SJCRH30 (cell line): ENCODE results near the gene SLC35F3. TPM values are rescaled to one million over a fixed set of nuclear protein-coding genes. Genes with fewer than 3 reads are reported as not detected.

Experiments
- DNase-seq, 2 experiments: peaks; one replicate each; pipeline ENCODE4 v3.0.0-alpha.2; 2015 to 2020
- H3K27ac ChIP-seq: fragments of 250-450 bp; sonication (Bioruptor Pico); 2 replicates; pipeline ENCODE4 v1.5.1; 2020; ENCODE audit warnings: mild to moderate bottlenecking, moderate library complexity
- H3K27me3 ChIP-seq: fragments of 250-450 bp; sonication (Bioruptor Pico); 2 replicates; pipeline ENCODE4 v1.5.1; 2020; ENCODE audit warnings: mild to moderate bottlenecking, moderate library complexity
- H3K36me3 ChIP-seq: fragments of 250-450 bp; sonication (Bioruptor Pico); 2 replicates; pipeline ENCODE4 v1.5.1; 2020; ENCODE audit warnings: mild to moderate bottlenecking, moderate library complexity
- H3K4me1 ChIP-seq: fragments of 250-450 bp; sonication (Bioruptor Pico); 2 replicates; pipeline ENCODE4 v1.5.1; 2020; ENCODE audit warnings: mild to moderate bottlenecking, moderate library complexity
- H3K4me3 ChIP-seq: fragments of 250-450 bp; sonication (Bioruptor Pico); 2 replicates; pipeline ENCODE4 v1.5.1; 2020; ENCODE audit warnings: mild to moderate bottlenecking, moderate library complexity
- H3K9me3 ChIP-seq: fragments of 250-450 bp; sonication (Bioruptor Pico); replicated peaks from 2 replicates; pipeline ENCODE4 v1.5.1; 2020; ENCODE audit warnings: mild to moderate bottlenecking, moderate library complexity
- total RNA-seq: library from RNA; depleted of rRNA; stranded (reverse); fragments of >200 nt; shearing (Covaris generic); gene quantifications from 2 replicates; pipeline ENCODE4 v1.2.3, GENCODE V29; 2014

The SLC35F3 gene
- total RNA-seq, 1 experiment from 2014 or later, result not detected

- H3K4me1 ChIP-seq, result no peaks in the 10 kb centered on the region
- H3K9me3 ChIP-seq, result no peaks in the 10 kb centered on the region
- no peak overlapping the region for H3K4me3 ChIP-seq
- no peaks in the 10 kb centered on the region for H3K36me3 ChIP-seq
- no peak overlapping the region for H3K27ac ChIP-seq
- DNase-seq, result peak in 1 of 2 experiments; percentile 12
- no peaks in the 10 kb centered on the region for H3K27me3 ChIP-seq
Measured at GRCh38 chr1:234216116-234216703, 311.7 kb downstream of the SLC35F3 start.

DNA sequence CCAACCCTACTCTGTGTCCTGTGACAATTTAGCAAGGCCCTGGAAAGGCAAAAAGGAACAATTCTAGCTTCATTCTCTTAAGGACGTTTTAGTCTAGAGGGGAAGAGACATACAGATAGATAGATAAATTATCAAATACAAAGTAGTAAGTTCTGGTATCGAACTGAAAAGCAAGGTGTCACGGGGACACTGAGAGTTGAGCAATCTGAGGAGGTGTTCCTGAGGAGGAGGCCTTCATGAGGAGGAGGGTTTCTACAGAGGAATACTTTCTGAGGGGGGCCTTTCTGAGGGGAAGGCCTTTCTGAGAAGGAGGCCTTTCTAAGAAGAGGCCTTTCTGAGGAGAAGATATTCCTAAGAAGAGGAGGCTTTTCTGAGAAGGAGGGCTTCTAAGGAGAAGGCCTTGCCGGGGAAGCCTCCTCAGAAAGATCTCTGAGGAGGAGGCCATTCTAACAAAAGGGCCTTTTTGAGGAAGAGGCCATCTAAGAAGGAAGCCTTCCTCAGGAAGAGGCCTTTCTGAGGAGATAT lies 312.9 kb downstream of the SLC35F3 start:
- Histone ChIP-seq H3K36me3 (no peaks in the 10 kb centered on the region), H3K27ac (no peak overlapping the region), H3K4me1 (no peaks in the 10 kb centered on the region), H3K9me3 (no peaks in the 10 kb centered on the region), H3K4me3 (no peak overlapping the region), H3K27me3 (no peaks in the 10 kb centered on the region)
- no peak for DNase-seq

DNA sequence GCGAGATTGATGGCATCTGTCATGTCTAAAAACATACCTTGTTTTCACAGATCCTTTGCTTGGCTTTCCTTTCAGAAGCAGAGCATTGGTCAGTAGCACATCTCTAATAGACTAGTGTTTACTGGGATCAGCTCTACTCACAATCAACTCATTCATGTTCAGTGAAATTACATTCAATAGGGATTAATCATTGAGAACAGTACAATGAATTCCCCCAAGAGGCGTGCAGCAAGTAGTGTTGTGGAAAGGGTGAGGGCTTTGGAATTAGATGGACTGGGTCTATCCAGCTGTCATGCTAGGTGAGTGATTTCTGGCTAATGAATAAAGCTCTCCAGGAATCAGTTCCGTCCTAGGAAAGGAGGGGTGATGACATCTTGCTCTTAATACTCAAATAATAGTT lies 313.6 kb downstream of the SLC35F3 start:
- Histone ChIP-seq H3K4me3 (no peak overlapping the region), H3K4me1 (no peaks in the 10 kb centered on the region), H3K27me3 (no peaks in the 10 kb centered on the region), H3K36me3 (no peaks in the 10 kb centered on the region), H3K9me3 (no peaks in the 10 kb centered on the region), H3K27ac (no peak overlapping the region)
- DNase-seq, result no peak

DNA sequence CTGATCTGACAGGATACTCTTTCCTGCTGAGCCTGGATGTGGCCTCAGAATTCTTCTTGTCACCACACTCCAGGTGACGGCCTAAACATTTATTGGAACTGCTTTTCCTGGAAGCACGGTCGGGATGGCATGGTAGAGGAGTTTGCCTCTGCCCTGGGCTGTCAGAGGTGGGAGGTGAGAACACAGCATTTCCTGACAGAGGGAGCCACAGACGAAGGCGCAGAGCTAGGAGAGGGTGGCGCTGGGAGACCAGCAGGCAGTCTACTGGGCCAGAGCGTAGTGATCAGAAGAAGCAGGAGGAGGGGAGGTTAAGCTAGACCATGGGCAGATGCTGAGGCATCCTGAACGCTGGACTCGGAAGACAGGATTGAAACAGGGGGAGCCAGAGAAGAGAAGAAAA lies 315.2 kb downstream of the SLC35F3 start:
- Histone ChIP-seq H3K4me1 (no peaks in the 10 kb centered on the region), H3K9me3 (no peaks in the 10 kb centered on the region), H3K27me3 (no peaks in the 10 kb centered on the region), H3K4me3 (no peak overlapping the region), H3K27ac (no peak overlapping the region), H3K36me3 (no peaks in the 10 kb centered on the region)
- no peak for DNase-seq

DNA sequence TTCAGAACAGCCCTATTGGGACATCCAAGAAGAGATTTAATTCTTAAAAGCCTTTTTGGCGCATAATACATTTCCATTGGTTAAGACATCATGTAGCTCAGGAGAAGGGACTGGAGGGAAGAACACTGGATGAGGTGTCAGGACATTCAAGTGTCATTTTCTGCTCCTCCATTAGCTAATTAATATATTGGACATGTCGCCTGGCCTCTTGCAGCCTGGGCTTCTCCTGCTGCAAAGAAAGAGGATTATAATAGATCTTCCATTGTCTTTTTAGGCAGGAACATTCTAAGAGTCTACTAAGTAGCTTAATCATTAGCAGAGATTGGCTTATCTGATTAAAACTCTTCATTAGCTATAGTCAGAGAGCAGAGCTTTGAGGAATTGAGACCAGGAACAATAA lies 317.1 kb downstream of the SLC35F3 start:
- Histone ChIP-seq H3K27ac (no peak overlapping the region), H3K4me1 (no peaks in the 10 kb centered on the region), H3K4me3 (no peak overlapping the region), H3K36me3 (no peaks in the 10 kb centered on the region), H3K9me3 (no peaks in the 10 kb centered on the region), H3K27me3 (no peaks in the 10 kb centered on the region)
- DNase-seq, result no peak

GRCh38 chr1:234222561-234223280 lies 318.2 kb downstream of the SLC35F3 start:
- H3K4me3 ChIP-seq, result no peak overlapping the region
- H3K27me3 ChIP-seq, result no peaks in the 10 kb centered on the region
- no peaks in the 10 kb centered on the region for H3K9me3 ChIP-seq
- H3K36me3 ChIP-seq, result no peaks in the 10 kb centered on the region
- no peak for DNase-seq
- H3K27ac ChIP-seq, result no peak overlapping the region
- no peaks in the 10 kb centered on the region for H3K4me1 ChIP-seq

DNA sequence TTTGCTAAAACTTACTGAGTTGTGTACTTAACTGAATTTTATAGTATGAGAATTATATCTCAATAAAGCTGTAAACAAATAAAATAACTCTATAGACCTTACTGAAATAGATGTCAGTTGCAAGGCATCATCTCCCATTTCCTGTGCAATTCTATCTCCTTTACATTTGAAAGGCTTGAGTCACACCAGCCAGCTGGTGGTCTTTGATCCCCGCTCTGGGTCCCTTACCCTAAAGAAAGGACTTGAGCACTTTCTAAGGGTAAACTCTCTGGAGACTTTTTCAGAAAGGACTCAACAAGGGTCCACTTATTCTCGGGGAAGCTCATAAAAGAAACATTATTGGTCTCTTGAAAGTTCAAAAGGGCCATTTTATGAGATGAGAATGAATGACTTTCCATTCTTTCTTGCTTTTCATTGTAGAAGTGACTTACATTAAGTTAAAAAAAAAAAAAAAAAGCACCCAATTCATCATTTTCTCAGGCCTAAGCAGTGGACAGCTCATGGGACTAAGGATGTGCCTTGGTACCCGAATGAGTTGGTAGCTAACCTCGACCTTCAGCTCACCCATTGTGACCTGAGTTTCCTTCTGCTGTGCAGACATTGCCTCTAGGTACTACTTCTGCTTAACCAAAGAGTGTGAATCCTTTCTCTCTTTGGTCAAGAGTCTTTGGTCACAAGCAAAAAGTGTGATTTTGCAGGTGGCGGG lies 321.8 kb downstream of the SLC35F3 start:
- Histone ChIP-seq H3K36me3 (no peaks in the 10 kb centered on the region), H3K27ac (no peak overlapping the region), H3K4me3 (no peak overlapping the region), H3K4me1 (no peaks in the 10 kb centered on the region), H3K9me3 (no peaks in the 10 kb centered on the region), H3K27me3 (0 out of 2 replicates have a peak, but pooled peaks cover 7% of the 10 kb centered on the region)
- no peak for DNase-seq

- Histone ChIP-seq H3K4me3 (no peak overlapping the region), H3K27ac (no peak overlapping the region), H3K4me1 (no peaks in the 10 kb centered on the region), H3K9me3 (no peaks in the 10 kb centered on the region), H3K36me3 (no peaks in the 10 kb centered on the region), H3K27me3 (0 out of 2 replicates have a peak, but pooled peaks cover 7% of the 10 kb centered on the region)
- no peak for DNase-seq
Measured at GRCh38 chr1:234226819-234227165, 322.3 kb downstream of the SLC35F3 start.

DNA sequence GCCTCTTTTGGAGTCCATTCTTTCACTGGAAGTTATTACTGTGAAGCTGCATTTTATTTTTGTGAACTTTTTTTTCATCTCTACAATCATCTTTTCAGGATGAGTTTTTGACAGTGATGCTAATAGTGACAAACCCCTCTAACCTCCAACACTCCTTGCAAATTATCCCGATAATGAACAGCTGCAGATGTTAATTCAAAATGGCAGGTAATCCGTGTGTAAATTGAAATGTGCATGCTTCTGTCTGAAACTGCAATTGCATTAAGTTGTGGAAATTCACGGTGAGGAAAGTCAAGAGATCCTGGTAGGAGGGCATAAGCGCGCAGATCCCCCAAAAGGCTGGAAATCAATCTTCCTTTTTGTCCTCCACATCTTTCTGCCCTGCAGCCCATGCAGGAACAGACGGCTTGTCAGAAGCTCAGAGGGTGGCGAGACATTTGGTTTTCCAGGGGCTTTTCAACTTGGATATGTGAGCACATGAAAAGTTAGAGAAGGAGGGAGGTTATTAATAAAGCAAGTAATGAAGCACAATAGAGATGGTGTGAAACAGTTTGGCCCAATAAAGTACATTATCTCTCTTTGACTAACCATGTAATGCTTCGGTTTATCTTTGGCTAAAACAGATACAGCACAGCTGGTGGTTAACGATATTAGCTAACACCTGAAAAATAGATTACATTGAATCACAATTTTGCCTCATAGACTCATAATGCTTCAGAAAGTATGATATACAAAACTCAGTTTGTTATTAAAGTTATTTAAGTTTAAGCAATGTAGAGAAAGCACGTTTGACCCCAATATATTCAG lies 325.3 kb downstream of the SLC35F3 start:
- Histone ChIP-seq H3K4me3 (no peak overlapping the region), H3K4me1 (no peaks in the 10 kb centered on the region), H3K9me3 (no peaks in the 10 kb centered on the region), H3K27ac (no peak overlapping the region), H3K27me3 (0 out of 2 replicates have a peak, but pooled peaks cover 7% of the 10 kb centered on the region), H3K36me3 (no peaks in the 10 kb centered on the region)
- DNase-seq, result no peak

DNA sequence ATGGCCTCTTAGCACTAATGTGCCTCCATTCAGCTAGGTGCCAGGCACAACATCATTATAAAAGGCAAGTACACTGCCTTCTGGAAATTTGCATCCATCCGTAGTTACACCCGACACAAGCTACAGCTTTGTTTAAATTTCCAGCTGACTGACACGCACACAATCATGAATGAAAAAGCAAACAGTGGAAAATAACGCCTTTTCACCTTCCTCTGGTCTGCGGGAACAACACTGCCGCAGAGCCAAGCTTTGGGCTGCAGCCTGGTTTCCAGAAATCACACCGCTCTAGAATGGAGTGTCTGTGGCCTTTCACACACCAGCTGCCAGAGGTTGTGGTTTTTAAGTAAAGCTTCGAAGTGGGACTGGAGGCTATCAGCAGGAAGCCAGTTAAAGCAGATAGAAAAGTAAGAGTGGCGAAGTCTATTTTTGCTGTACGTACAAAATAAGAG lies 326.0 kb downstream of the SLC35F3 start:
- no peak overlapping the region for H3K4me3 ChIP-seq
- 0 out of 2 replicates have a peak, but pooled peaks cover 7% of the 10 kb centered on the region for H3K27me3 ChIP-seq
- H3K9me3 ChIP-seq, result no peaks in the 10 kb centered on the region
- H3K27ac ChIP-seq, result no peak overlapping the region
- no peaks in the 10 kb centered on the region for H3K36me3 ChIP-seq
- DNase-seq, result peak in 1 of 2 experiments; percentile 29
- no peaks in the 10 kb centered on the region for H3K4me1 ChIP-seq

- no peaks in the 10 kb centered on the region for H3K36me3 ChIP-seq
- H3K4me1 ChIP-seq, result no peaks in the 10 kb centered on the region
- DNase-seq, result no peak
- 0 out of 2 replicates have a peak, but pooled peaks cover 7% of the 10 kb centered on the region for H3K27me3 ChIP-seq
- H3K4me3 ChIP-seq, result no peak overlapping the region
- no peak overlapping the region for H3K27ac ChIP-seq
- H3K9me3 ChIP-seq, result no peaks in the 10 kb centered on the region
Measured at GRCh38 chr1:234231061-234231892, 326.8 kb downstream of the SLC35F3 start.

DNA sequence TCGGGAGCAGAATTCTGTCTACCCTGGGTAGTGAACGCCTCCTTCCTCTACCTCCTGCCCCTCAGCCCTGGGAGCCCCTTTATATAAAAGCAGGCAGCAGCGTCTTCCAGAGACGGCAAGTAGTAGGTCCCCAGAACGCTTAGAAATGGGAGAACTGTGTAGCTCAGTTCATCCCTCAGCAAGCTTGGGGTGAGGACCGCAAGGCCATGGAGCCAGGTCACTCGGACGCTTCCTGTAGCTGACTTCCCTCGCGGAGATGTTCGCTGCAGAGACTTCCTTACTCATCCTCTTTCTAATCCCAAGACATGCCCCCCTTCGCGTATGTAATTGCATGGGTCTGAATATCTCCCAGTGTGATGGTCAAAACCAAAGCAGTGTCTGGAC lies 327.4 kb downstream of the SLC35F3 start:
- no peak for DNase-seq
- no peak overlapping the region for H3K4me3 ChIP-seq
- 0 out of 2 replicates have a peak, but pooled peaks cover 7% of the 10 kb centered on the region for H3K27me3 ChIP-seq
- H3K9me3 ChIP-seq, result no peaks in the 10 kb centered on the region
- H3K4me1 ChIP-seq, result no peaks in the 10 kb centered on the region
- H3K36me3 ChIP-seq, result no peaks in the 10 kb centered on the region
- no peak overlapping the region for H3K27ac ChIP-seq

DNA sequence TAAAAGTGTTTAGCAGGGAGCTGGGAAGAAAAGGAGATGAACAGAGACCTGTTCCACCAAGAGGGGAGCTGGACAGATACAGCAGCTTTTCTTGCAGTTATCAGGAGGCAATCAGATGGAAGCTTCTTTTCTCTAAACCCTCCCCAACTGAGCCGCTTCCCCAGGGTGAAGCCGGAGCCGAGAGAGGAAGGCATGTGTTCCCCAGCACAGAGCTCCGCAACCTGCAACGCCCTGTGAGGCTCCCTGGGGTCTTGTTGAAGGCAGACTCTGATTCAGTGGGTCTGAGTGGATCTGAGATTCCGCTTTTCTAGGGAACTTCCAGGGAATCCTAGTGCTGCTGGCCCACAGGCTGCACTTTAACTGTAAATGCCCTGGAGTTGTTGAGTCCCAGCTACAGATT lies 329.7 kb downstream of the SLC35F3 start:
- no peak for DNase-seq
- 0 out of 2 replicates have a peak, but pooled peaks cover 7% of the 10 kb centered on the region for H3K27me3 ChIP-seq
- H3K4me3 ChIP-seq, result no peak overlapping the region
- H3K36me3 ChIP-seq, result no peaks in the 10 kb centered on the region
- H3K4me1 ChIP-seq, result no peaks in the 10 kb centered on the region
- H3K27ac ChIP-seq, result no peak overlapping the region
- no peaks in the 10 kb centered on the region for H3K9me3 ChIP-seq

GRCh38 chr1:234235434-234235881 lies 331.0 kb downstream of the SLC35F3 start:
- no peak for DNase-seq
- H3K9me3 ChIP-seq, result no peaks in the 10 kb centered on the region
- H3K4me3 ChIP-seq, result no peak overlapping the region
- H3K36me3 ChIP-seq, result no peaks in the 10 kb centered on the region
- H3K27ac ChIP-seq, result no peak overlapping the region
- 0 out of 2 replicates have a peak, but pooled peaks cover 4% of the 10 kb centered on the region for H3K27me3 ChIP-seq
- H3K4me1 ChIP-seq, result no peaks in the 10 kb centered on the region
